Type B pancreatic cell (in vitro differentiated cells): ENCODE measurements around the gene OR6J1. TPM values are rescaled to one million over a fixed set of nuclear protein-coding genes. Genes with fewer than 3 reads are reported as not detected.
A peak's percentile ranks its signal among the peaks of the same experiment; 100 is the strongest.
"Not testable (repeated sequence)": the region's sequence is repeated elsewhere in the genome, so short reads cannot be mapped to it uniquely, and the experiment has no call there.

Experiments
- DNase-seq: peaks from one replicate; pipeline ENCODE4 v3.0.0; 2021; ENCODE audit warnings: mixed read lengths; ENCODE audit not compliant: unreplicated experiment; ENCODE audit errors: extremely low spot score
- H3K27ac Mint-ChIP-seq: 2 replicates; pipeline ENCODE4 v1.8.0; 2021; ENCODE audit warnings: mild to moderate bottlenecking, mixed read lengths
- H3K27me3 Mint-ChIP-seq: 2 replicates; pipeline ENCODE4 v1.8.0; 2021; ENCODE audit warnings: mixed read lengths
- H3K36me3 Mint-ChIP-seq: 2 replicates; pipeline ENCODE4 v1.8.0; 2021; ENCODE audit warnings: mixed read lengths
- H3K4me1 Mint-ChIP-seq: one replicate; pipeline ENCODE4 v1.8.0; 2021; ENCODE audit warnings: mixed read lengths; ENCODE audit not compliant: unreplicated experiment
- H3K4me3 Mint-ChIP-seq: 2 replicates; pipeline ENCODE4 v1.8.0; 2021; ENCODE audit warnings: mild to moderate bottlenecking, mixed read lengths
- H3K9me3 Mint-ChIP-seq: 2 replicates; pipeline ENCODE4 v1.8.0; 2021; ENCODE audit warnings: mixed read lengths
- CTCF ChIP-seq: fragments of 200-600 bp; sonication (generic); conservative IDR thresholded peaks from 2 replicates; pipeline ENCODE4 v1.5.0; 2021; ENCODE audit warnings: antibody characterized with exemption, mild to moderate bottlenecking
- total RNA-seq: library from RNA; stranded (reverse); gene quantifications from 2 replicates; pipeline ENCODE4 v1.2.1, GENCODE V29; 2021; ENCODE audit warnings: low replicate concordance

OR6J1 gene
- total RNA-seq, 1 donor from 2014 or later = not detected

- Mint-ChIP-seq H3K9me3 (no peaks in the 10 kb centered on the region), H3K27ac (no peak overlapping the region), H3K4me1 (peaks cover 15% of the 10 kb centered on the region), H3K36me3 (no peaks in the 10 kb centered on the region), H3K4me3 (no peak overlapping the region), H3K27me3 (peaks cover 42% of the 10 kb centered on the region)
- no peak for TF ChIP-seq CTCF
- DNase-seq = no peak
Observed at GRCh38 chr14:22593601-22594000, 50.6 kb downstream of the OR6J1 start.

GRCh38 chr14:22593189-22593588, 51.0 kb downstream of the OR6J1 start:
- Mint-ChIP-seq H3K4me1 (peaks cover 12% of the 10 kb centered on the region), H3K9me3 (no peaks in the 10 kb centered on the region), H3K27me3 (peaks cover 42% of the 10 kb centered on the region), H3K36me3 (no peaks in the 10 kb centered on the region), H3K27ac (no peak overlapping the region), H3K4me3 (no peak overlapping the region)
- TF ChIP-seq CTCF = no peak
- DNase-seq = no peak

GRCh38 chr14:22589096-22589839, 54.9 kb downstream of the OR6J1 start, which contains the start of gene DAD1:
Gene DAD1, minus strand, starts transcription at chr14:22589224. Its CDS starts 67 bp downstream, at chr14:22589157.
- no peak for TF ChIP-seq CTCF
- H3K9me3 Mint-ChIP-seq = no peaks in the 10 kb centered on the region
- peaks cover 25% of the 10 kb centered on the region for H3K27me3 Mint-ChIP-seq
- H3K36me3 Mint-ChIP-seq = peaks cover 15% of the 10 kb centered on the region
- peak; percentile 100 for DNase-seq
- H3K4me3 Mint-ChIP-seq = peak within 1 kb of the TSS; percentile 93
- peak within 1 kb of the TSS; percentile 96 for H3K27ac Mint-ChIP-seq
- peaks cover 34% of the 10 kb centered on the region for H3K4me1 Mint-ChIP-seq

GRCh38 chr14:22588526-22589095, 55.5 kb downstream of the OR6J1 start:
- TF ChIP-seq CTCF = no peak
- Mint-ChIP-seq H3K27me3 (peaks cover 19% of the 10 kb centered on the region), H3K36me3 (peaks cover 15% of the 10 kb centered on the region), H3K27ac (peak overlapping the region; percentile 96), H3K4me1 (peaks cover 37% of the 10 kb centered on the region), H3K4me3 (peak overlapping the region; percentile 93), H3K9me3 (no peaks in the 10 kb centered on the region)
- DNase-seq = no peak

GRCh38 chr14:22587677-22588422, 56.3 kb downstream of the OR6J1 start:
- H3K4me3 Mint-ChIP-seq = peak overlapping the region; percentile 93
- H3K9me3 Mint-ChIP-seq, DNase-seq: not testable (repeated sequence)
- peak overlapping the region; percentile 96 for H3K27ac Mint-ChIP-seq
- H3K4me1 Mint-ChIP-seq = peaks cover 37% of the 10 kb centered on the region
- peaks cover 11% of the 10 kb centered on the region for H3K27me3 Mint-ChIP-seq
- H3K36me3 Mint-ChIP-seq = peaks cover 19% of the 10 kb centered on the region
